Ishikawa (cell line): ENCODE results near the gene STARD3.

Experiments used
- EP300 ChIP-seq: IDR thresholded peaks from 2 replicates; pipeline ENCODE4 v1.6.1; 2012; ENCODE audit warnings: borderline replicate concordance
- FOXM1 ChIP-seq: IDR thresholded peaks from 2 replicates; pipeline ENCODE4 v1.6.1; 2012; ENCODE audit warnings: low read depth, borderline replicate concordance
- REST ChIP-seq: IDR thresholded peaks from 2 replicates; pipeline ENCODE4 v1.6.1; 2012; ENCODE audit warnings: low read depth, mild to moderate bottlenecking
- USF1 ChIP-seq: IDR thresholded peaks from 2 replicates; pipeline ENCODE4 v1.6.1; 2012
- TF ChIP-seq, protein P1 (sequence below): IDR thresholded peaks from 2 replicates; pipeline ENCODE4 v1.6.1; 2012

DNA sequence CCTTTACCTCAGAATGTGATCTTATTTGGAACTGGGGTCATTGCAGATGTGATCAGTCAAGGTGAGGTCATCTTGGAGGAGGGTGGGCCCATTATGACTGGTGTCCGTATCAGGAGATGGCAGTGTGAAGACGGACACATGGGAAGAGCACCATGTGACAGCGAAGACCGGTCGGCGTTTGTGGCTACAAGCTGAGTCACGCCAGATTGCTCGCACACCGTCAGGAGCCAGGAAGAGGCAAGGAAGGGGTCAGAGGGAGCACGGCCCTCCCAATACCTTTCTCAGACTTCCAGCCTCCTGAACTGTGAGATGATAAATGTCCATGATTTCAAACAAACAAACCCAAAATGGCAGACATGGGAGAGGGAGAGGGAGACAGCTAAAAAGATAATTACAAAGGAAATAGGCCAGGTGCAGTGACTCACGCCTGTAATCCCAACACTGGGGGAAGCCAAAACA is 13.2 kb downstream of the STARD3 start:
- TF ChIP-seq, protein P1, sequence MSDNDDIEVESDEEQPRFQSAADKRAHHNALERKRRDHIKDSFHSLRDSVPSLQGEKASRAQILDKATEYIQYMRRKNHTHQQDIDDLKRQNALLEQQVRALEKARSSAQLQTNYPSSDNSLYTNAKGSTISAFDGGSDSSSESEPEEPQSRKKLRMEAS = no peak
- no peak for TF ChIP-seq FOXM1
- no peak for TF ChIP-seq USF1
- no peak for TF ChIP-seq REST
- TF ChIP-seq EP300 = no peak
